ENCODE results near the gene MRGPRX2. TPM values are rescaled to one million over a fixed set of nuclear protein-coding genes. Genes with fewer than 3 reads are reported as not detected.

MRGPRX2 gene
- total RNA-seq, 1 donor, result not detected

DNA sequence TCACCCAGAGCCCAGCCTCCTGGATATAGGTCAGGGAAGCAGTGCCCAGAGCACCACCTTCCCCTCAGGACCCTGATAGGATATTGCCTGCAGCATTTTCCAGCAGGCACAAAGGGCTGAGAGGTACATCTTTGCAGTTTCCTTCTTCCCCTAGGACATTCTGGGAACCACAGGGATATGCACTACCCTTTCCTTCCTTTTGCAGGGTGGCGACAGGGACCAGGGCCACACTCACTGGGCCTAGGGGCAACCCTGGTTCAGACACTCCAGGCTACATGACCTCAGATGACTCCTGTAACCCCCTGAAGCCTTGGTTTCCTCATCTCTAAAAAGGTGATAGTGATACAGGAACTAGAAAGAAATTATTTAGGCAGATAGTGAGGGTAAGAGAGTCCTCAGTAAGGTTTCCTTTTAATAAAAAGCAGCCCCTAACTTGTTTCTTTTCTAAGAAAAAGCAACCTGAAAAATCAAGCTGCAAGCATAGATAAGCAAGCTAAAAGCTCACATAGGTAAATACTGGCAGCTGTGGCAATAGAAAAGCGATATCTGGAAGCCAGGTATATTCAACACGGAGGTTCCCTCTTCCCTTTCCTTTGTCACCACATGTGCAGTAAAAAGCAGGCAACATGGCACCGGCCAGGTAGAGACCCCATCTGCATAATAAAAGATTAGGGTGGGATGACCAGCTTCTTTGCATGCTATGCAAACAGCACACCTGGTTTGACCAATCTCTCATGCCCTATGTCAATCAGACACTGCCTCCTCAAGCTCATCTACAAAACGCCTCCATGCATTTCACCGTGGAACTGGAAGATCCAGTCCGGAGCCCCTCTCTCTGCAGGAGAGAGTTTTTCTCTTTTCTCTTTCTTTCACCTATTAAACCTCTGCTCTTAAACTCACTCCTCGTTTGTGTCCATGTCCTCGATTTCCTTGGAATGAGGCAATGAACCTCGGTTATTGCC lies 13.2 kb upstream of the MRGPRX2 start:
- Histone ChIP-seq H3K9me3 (ENCODE audit: low read depth, low read length) (peaks cover 2% of the 10 kb centered on the region), H2AFZ (ENCODE audit: low read length) (no peak overlapping the region), H3K79me2 (ENCODE audit: insufficient read depth, low read length) (no peaks in the 10 kb centered on the region), H3K27ac (ENCODE audit: low read depth, low read length) (no peak overlapping the region), H4K20me1 (ENCODE audit: insufficient read depth, low read length) (no peaks in the 10 kb centered on the region), H3K27me3 (ENCODE audit: insufficient read depth, low read length) (peaks cover 19% of the 10 kb centered on the region), H3K4me3 (ENCODE audit: insufficient read depth, low read length) (no peak overlapping the region), H3K36me3 (ENCODE audit: insufficient read depth, low read length) (no peaks in the 10 kb centered on the region), H3K4me1 (ENCODE audit: insufficient read depth, low read length) (no peaks in the 10 kb centered on the region), H3K4me2 (ENCODE audit: insufficient read depth, low read length) (no peak overlapping the region)
- TF ChIP-seq, protein P1, sequence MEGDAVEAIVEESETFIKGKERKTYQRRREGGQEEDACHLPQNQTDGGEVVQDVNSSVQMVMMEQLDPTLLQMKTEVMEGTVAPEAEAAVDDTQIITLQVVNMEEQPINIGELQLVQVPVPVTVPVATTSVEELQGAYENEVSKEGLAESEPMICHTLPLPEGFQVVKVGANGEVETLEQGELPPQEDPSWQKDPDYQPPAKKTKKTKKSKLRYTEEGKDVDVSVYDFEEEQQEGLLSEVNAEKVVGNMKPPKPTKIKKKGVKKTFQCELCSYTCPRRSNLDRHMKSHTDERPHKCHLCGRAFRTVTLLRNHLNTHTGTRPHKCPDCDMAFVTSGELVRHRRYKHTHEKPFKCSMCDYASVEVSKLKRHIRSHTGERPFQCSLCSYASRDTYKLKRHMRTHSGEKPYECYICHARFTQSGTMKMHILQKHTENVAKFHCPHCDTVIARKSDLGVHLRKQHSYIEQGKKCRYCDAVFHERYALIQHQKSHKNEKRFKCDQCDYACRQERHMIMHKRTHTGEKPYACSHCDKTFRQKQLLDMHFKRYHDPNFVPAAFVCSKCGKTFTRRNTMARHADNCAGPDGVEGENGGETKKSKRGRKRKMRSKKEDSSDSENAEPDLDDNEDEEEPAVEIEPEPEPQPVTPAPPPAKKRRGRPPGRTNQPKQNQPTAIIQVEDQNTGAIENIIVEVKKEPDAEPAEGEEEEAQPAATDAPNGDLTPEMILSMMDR (IDR thresholded peaks at IDR 0.05; ENCODE audit: extremely low read depth, low read depth, low read length), result no peak
- no peak for DNase-seq (ENCODE audit: insufficient read length, low spot score, missing footprints)

DNA sequence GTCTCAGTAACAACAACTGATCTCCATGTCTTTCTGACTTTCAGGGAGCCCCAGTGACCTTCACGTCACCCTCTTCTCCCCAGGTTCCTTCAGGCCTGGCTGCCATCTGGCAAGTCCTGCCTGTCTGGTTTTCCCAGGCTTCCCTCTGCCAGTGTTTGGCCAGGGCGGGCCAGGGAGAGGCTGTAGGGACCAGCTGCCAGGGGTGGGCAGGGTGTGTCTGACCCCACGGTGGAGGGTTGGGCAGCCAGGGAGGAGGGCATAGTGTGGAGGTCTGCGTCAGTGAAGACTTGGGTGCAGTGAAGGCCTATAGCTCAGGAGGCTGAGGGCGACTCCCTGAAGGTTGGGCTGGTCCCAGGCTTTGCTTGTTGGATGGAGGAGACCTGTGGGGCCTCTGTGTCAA lies 11.9 kb upstream of the MRGPRX2 start:
- no peak for DNase-seq (ENCODE audit: insufficient read length, low spot score, missing footprints)
- Histone ChIP-seq H3K27ac (ENCODE audit: low read depth, low read length) (no peak overlapping the region), H3K36me3 (ENCODE audit: insufficient read depth, low read length) (no peaks in the 10 kb centered on the region), H4K20me1 (ENCODE audit: insufficient read depth, low read length) (no peaks in the 10 kb centered on the region), H3K4me1 (ENCODE audit: insufficient read depth, low read length) (no peaks in the 10 kb centered on the region), H3K27me3 (ENCODE audit: insufficient read depth, low read length) (peaks cover 22% of the 10 kb centered on the region), H3K4me2 (ENCODE audit: insufficient read depth, low read length) (no peak overlapping the region), H3K4me3 (ENCODE audit: insufficient read depth, low read length) (no peak overlapping the region), H2AFZ (ENCODE audit: low read length) (no peak overlapping the region), H3K9me3 (ENCODE audit: low read depth, low read length) (peaks cover 2% of the 10 kb centered on the region), H3K79me2 (ENCODE audit: insufficient read depth, low read length) (no peaks in the 10 kb centered on the region)
- TF ChIP-seq, protein P1 (IDR thresholded peaks at IDR 0.05; ENCODE audit: extremely low read depth, low read depth, low read length), result no peak

DNA sequence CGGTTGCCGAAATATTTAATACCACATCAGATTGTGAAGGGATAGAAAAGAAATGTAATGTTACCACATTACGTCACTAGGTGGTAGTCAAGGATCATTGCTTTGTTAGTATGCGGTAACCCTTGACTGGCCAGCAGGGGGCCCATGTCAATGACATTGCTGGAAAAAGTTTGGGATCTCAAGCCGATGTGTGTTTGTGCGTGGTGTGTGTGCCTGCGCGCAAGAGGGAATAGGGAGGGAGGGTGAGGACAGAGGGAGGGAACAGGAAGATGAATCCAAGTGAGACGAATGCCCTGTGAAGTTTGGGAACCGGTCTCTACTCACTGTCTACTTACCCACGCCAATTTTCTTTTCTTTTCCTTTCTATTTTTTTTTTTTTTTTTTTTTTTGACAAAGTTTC lies 10.7 kb upstream of the MRGPRX2 start:
- Histone ChIP-seq H3K4me2 (ENCODE audit: insufficient read depth, low read length) (peak overlapping the region; percentile 91), H2AFZ (ENCODE audit: low read length) (peak overlapping the region; percentile 83), H3K4me1 (ENCODE audit: insufficient read depth, low read length) (no peaks in the 10 kb centered on the region), H3K4me3 (ENCODE audit: insufficient read depth, low read length) (peak overlapping the region; percentile 60), H3K36me3 (ENCODE audit: insufficient read depth, low read length) (no peaks in the 10 kb centered on the region), H4K20me1 (ENCODE audit: insufficient read depth, low read length) (no peaks in the 10 kb centered on the region), H3K27me3 (ENCODE audit: insufficient read depth, low read length) (peaks cover 18% of the 10 kb centered on the region), H3K9me3 (ENCODE audit: low read depth, low read length) (peaks cover 2% of the 10 kb centered on the region), H3K79me2 (ENCODE audit: insufficient read depth, low read length) (no peaks in the 10 kb centered on the region), H3K27ac (ENCODE audit: low read depth, low read length) (no peak overlapping the region)
- TF ChIP-seq, protein P1 (IDR thresholded peaks at IDR 0.05; ENCODE audit: extremely low read depth, low read depth, low read length), result peak; percentile 99
- DNase-seq (ENCODE audit: insufficient read length, low spot score, missing footprints), result peak; percentile 91

DNA sequence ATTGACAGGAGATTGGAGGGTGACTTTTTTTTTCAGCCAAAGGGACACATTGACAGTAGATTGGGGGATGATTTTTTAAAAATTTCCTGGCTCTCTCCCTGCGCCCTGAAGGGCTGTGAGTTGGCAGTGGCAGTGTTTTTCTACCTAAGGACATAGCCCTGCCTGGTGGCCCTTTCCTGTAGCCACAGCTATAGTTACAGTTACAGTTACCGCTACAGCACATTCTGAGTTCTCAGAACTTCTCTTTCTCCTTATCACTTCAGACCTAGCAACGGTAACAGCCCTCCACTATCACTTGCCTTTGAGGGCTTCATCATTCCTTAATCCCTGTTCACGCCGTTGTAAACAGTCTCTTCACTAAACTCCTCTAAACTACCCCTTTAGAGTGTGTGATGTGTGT lies 684 bp downstream of the MRGPRX2 start:
- TF ChIP-seq, protein P1 (IDR thresholded peaks at IDR 0.05; ENCODE audit: extremely low read depth, low read depth, low read length), result no peak
- Histone ChIP-seq H3K4me2 (ENCODE audit: insufficient read depth, low read length) (no peak overlapping the region), H3K36me3 (ENCODE audit: insufficient read depth, low read length) (no peaks in the 10 kb centered on the region), H3K27me3 (ENCODE audit: insufficient read depth, low read length) (peaks cover 53% of the 10 kb centered on the region), H3K4me3 (ENCODE audit: insufficient read depth, low read length) (no peak overlapping the region), H3K4me1 (ENCODE audit: insufficient read depth, low read length) (peaks cover 3% of the 10 kb centered on the region), H3K9me3 (ENCODE audit: low read depth, low read length) (no peaks in the 10 kb centered on the region), H2AFZ (ENCODE audit: low read length) (no peak overlapping the region), H3K27ac (ENCODE audit: low read depth, low read length) (no peak overlapping the region), H4K20me1 (ENCODE audit: insufficient read depth, low read length) (no peaks in the 10 kb centered on the region), H3K79me2 (ENCODE audit: insufficient read depth, low read length) (no peaks in the 10 kb centered on the region)
- no peak for DNase-seq (ENCODE audit: insufficient read length, low spot score, missing footprints)
